Activated naive CD4-positive, alpha-beta T cell treated with anti-CD3 and anti-CD28 coated beads, Interleukin-2, amount 50 U/mL, for 24 hours (primary cell): Measurements from ENCODE around the gene RPS26.
"Not testable (repeated sequence)": the region's sequence is repeated elsewhere in the genome, so short reads cannot be mapped to it uniquely, and the experiment has no call there.

ENCODE experiments used
- H3K27ac Mint-ChIP-seq: one replicate; pipeline ENCODE4 v1.8.0; 2021; ENCODE audit warnings: mild to moderate bottlenecking, mixed read lengths
- H3K27me3 Mint-ChIP-seq: one replicate; pipeline ENCODE4 v1.8.0; 2021; ENCODE audit warnings: mixed read lengths
- H3K36me3 Mint-ChIP-seq: one replicate; pipeline ENCODE4 v1.8.0; 2021; ENCODE audit warnings: mixed read lengths
- H3K4me1 Mint-ChIP-seq: one replicate; pipeline ENCODE4 v1.8.0; 2021; ENCODE audit warnings: mixed read lengths
- H3K4me3 Mint-ChIP-seq: one replicate; pipeline ENCODE4 v1.8.0; 2021; ENCODE audit warnings: mild to moderate bottlenecking, mixed read lengths
- H3K9me3 Mint-ChIP-seq: one replicate; pipeline ENCODE4 v1.8.0; 2021; ENCODE audit warnings: mixed read lengths

Gene RPS26

DNA sequence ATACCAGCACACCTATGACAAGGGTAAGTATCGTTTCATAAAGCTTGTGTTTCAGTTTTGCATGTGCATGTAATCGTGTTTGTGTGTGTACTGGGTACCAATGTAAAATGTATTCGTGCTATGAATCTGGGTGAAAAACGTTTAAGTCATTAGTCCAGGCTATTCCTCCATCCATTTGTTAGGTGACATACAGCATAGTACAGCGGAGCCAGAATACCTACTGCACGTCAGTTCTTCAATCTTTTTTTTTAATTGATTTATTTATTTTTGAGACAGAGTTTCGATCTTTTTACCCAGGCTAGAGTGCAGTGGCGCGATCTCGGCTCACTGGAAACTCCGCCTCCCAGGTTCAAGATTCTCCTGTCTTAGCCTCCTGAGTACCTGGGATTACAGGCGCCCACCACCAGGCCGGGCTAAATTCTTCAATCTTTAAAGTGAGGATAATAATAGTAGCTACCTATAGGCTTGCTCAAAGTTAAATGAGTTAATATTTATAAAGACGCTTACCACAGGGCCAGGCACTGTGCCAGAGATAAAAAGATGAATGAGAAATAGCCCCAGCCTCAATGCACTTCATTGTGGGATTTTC, 661 bp upstream of the RPS26 start:
- peaks cover 19% of the 10 kb centered on the region for H3K36me3 Mint-ChIP-seq
- peak overlapping the region; percentile 100 for H3K4me3 Mint-ChIP-seq
- H3K4me1 Mint-ChIP-seq = peaks cover 41% of the 10 kb centered on the region
- no peaks in the 10 kb centered on the region for H3K27me3 Mint-ChIP-seq
- H3K27ac Mint-ChIP-seq = peak overlapping the region; percentile 99
- H3K9me3 Mint-ChIP-seq = no peaks in the 10 kb centered on the region

DNA sequence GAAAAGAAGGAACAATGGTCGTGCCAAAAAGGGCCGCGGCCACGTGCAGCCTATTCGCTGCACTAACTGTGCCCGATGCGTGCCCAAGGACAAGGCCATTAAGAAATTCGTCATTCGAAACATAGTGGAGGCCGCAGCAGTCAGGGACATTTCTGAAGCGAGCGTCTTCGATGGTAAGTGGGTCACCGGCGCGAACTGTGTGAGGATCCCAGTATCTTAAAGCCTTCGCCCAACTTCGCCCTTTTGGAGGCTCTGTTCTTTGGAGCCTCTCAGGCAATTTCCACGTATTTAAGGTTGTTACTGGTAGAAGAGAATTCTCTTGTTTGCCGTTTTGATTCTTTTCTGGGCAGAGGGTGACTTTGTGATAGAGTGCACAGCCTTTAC, 704 bp downstream of the RPS26 start:
- peaks cover 19% of the 10 kb centered on the region for H3K36me3 Mint-ChIP-seq
- peak overlapping the region; percentile 99 for H3K27ac Mint-ChIP-seq
- H3K27me3 Mint-ChIP-seq, H3K9me3 Mint-ChIP-seq: not testable (repeated sequence)
- H3K4me3 Mint-ChIP-seq = peak overlapping the region; percentile 100
- H3K4me1 Mint-ChIP-seq = peaks cover 54% of the 10 kb centered on the region

DNA sequence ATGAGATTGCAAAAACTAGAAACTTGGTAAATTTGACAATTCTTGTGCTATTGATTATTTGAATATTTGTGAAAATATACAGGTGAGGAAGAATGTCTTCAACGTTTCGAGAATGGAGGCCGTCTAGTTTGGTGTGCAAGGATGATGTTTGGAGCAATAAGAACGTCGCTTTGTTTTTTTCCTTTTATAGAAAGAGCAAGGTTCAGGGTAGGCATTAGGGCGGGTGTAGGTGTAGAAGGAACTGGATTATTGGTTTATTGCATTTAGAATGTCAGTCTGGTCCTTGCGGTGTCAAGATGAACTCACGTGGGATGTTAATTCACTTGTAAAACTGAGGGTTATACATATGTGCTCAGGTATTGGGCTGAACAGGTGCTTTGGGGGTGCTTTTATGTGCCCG, 1.1 kb downstream of the RPS26 start:
- peaks cover 19% of the 10 kb centered on the region for H3K36me3 Mint-ChIP-seq

DNA sequence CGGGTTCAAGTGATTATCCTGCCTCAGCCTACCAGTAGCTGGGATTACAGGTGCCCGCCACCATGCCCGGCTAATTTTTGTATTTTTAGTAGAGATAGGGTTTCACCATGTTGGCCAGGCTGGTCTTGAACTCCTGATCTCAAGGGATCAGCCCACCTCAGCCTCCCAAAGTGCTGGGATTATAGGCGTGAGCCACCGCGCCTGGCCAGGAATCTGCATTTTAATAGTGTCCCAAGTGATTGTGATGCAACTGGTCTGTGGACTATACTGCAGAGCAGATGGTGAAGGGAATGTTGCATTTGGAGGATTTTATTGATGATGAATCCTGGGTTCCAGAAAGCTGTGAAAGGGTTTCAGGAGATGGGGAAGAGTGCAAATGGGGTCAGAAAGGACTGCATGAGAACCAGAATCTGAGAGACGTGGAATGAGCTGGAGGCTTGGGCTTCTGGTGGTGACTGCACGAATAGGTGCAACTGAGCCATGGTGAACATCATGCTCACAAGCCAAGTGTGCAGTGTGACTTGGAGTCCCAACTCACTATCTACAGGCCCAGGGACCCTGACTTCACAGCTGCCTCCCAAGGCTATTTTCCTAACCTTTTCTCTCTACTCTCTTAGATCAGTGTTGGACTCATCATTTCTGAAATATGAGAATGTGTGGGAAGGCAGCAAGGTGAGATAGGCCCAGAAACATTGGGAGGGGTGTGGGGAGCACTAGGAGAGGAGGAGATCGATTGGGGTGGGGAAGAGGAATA, 4.5 kb downstream of the RPS26 start:
- Mint-ChIP-seq H3K4me3 (no peak overlapping the region), H3K9me3 (no peaks in the 10 kb centered on the region), H3K4me1 (peaks cover 44% of the 10 kb centered on the region), H3K27ac (peak overlapping the region; percentile 61), H3K27me3 (no peaks in the 10 kb centered on the region), H3K36me3 (peaks cover 19% of the 10 kb centered on the region)

More for the DNA sequence above, 1.1 kb downstream of the RPS26 start:
- Mint-ChIP-seq H3K4me3 (peak overlapping the region; percentile 100), H3K27me3 (no peaks in the 10 kb centered on the region), H3K27ac (peak overlapping the region; percentile 99), H3K9me3 (no peaks in the 10 kb centered on the region), H3K4me1 (peaks cover 54% of the 10 kb centered on the region)

DNA sequence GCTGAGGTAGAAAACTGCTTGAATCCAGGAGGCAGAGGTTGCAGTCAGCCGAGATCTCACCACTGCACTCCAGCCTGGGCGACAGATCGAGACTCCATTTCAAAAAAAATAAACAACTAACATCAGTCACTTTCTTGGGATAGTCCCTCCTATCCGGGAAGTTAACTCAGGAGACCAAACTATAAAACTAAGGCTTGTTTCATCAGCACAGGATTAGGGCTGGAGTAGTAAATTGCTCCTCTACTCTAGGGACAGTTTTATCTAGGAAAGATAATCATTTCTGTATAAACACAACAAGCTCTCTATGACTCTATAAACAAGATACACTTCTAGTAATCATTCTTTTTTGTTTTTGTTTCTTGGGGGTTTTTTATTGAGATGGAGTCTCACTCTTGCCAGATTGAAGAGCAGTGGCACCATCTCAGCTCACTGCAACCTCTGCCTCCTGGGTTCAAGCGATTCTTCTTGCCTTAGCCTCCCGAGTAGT, 11.7 kb downstream of the RPS26 start:
- Mint-ChIP-seq H3K36me3 (peaks cover 2% of the 10 kb centered on the region), H3K4me1 (peaks cover 6% of the 10 kb centered on the region), H3K9me3 (no peaks in the 10 kb centered on the region), H3K4me3 (no peak overlapping the region), H3K27me3 (no peaks in the 10 kb centered on the region), H3K27ac (no peak overlapping the region)

DNA sequence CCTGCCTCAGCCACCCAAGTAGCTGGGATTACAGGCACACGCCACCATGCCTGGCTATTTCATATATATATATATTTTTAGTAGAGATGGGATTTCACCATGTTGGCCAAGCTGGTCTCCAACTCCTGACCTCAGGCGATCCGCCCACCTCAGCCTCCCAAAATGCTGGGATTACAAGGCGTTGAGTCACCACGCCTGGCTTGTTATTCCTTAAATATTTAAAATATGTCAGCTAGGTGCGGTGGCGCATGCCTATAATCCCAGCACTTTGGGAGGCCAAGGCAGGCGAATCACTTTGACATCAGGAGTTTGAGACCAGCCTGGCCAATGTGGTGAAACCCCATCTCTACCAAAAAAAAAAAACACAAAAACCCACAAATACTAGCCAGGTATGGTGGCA, 18.2 kb downstream of the RPS26 start:
- not testable (repeated sequence) for H3K27ac Mint-ChIP-seq, H3K36me3 Mint-ChIP-seq, H3K4me3 Mint-ChIP-seq, H3K27me3 Mint-ChIP-seq, H3K9me3 Mint-ChIP-seq, H3K4me1 Mint-ChIP-seq

DNA sequence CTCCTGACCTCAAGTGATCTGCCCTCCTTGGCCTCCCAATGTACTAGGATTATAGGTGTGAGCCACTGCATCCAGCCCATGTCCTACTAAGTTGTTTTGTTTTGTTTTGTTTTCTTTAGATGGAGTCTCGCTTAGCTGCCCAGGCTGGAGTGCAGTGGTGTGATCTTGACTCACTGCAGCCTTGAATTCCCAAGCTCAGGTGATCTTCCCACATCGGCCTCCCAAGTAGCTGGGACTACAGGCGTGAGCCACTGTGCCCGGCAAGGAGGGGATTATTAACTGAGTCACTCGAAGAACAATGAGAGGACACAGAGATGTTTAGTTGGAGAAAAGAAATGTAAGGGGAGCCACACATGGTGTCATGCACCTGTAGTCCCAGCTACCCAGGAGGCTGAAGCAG, 20.3 kb downstream of the RPS26 start:
- no peak overlapping the region for H3K4me3 Mint-ChIP-seq
- H3K9me3 Mint-ChIP-seq = no peaks in the 10 kb centered on the region
- no peaks in the 10 kb centered on the region for H3K27me3 Mint-ChIP-seq
- H3K4me1 Mint-ChIP-seq = no peaks in the 10 kb centered on the region
- no peak overlapping the region for H3K27ac Mint-ChIP-seq
- peaks cover 2% of the 10 kb centered on the region for H3K36me3 Mint-ChIP-seq

DNA sequence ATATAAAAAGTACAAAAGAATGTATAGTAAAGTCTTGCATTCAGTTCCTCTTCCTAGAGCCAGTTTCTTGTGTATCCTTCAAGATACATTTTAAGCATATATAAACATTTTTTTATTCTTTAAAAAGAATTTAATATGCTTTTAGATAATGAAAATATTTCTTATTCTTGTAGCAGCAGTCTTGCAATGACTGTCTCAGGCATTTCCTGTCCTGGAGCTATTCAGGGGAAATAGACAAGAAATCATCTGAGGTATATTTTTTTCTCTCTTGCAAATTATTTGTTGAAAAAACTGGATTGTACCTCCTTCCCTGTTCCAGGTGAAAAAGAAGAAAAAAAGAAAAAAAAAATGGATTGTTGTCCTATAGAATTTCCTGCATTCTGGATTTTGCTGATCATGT, 21.3 kb downstream of the RPS26 start:
- Mint-ChIP-seq H3K27me3 (no peaks in the 10 kb centered on the region), H3K4me3 (no peak overlapping the region), H3K27ac (no peak overlapping the region), H3K4me1 (no peaks in the 10 kb centered on the region), H3K9me3 (no peaks in the 10 kb centered on the region), H3K36me3 (peaks cover 2% of the 10 kb centered on the region)

DNA sequence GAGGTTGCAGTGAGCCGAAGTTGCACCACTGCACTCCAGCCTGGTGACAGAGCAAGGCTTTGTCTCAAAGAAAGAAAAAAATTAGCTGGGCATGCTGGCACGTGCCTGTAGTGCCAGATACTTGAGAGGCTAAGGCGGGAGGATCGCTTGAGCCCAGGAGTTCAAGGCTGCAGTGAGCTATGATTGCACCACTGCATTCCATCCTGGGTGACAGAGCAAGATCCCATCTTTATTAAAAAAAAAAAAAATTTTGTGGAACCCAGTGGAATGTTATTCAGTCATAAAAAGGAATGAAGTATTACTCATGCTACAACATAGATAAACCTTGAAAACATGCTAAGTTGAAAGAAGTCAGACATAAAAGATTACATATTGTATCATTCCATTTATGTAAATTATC, 29.9 kb downstream of the RPS26 start:
- H3K4me1 Mint-ChIP-seq = no peaks in the 10 kb centered on the region
- H3K27ac Mint-ChIP-seq = no peak overlapping the region
- no peaks in the 10 kb centered on the region for H3K9me3 Mint-ChIP-seq
- no peaks in the 10 kb centered on the region for H3K36me3 Mint-ChIP-seq
- no peaks in the 10 kb centered on the region for H3K27me3 Mint-ChIP-seq
- no peak overlapping the region for H3K4me3 Mint-ChIP-seq

DNA sequence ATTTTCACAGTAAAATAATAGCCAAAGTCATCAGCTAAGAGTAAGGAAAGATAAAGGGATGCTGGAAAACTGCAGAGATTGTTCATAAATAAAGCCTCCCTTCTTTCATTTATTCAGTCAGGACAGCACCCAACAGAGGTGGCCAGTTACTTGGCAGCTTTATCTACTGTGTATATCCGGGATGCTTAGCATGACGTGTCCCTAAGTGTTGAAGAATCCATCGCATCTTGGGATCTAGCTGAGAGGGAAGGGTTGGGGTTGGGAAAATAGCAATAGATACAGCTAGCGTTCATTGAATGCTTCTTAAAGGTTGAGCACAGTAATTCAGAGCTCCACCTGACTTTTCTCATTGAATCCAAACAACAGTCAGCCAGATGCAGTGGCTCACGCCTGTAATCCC, 32.7 kb downstream of the RPS26 start:
- no peaks in the 10 kb centered on the region for H3K36me3 Mint-ChIP-seq
- H3K27ac Mint-ChIP-seq = no peak overlapping the region
- no peaks in the 10 kb centered on the region for H3K9me3 Mint-ChIP-seq
- no peaks in the 10 kb centered on the region for H3K4me1 Mint-ChIP-seq
- H3K4me3 Mint-ChIP-seq = no peak overlapping the region
- no peaks in the 10 kb centered on the region for H3K27me3 Mint-ChIP-seq

DNA sequence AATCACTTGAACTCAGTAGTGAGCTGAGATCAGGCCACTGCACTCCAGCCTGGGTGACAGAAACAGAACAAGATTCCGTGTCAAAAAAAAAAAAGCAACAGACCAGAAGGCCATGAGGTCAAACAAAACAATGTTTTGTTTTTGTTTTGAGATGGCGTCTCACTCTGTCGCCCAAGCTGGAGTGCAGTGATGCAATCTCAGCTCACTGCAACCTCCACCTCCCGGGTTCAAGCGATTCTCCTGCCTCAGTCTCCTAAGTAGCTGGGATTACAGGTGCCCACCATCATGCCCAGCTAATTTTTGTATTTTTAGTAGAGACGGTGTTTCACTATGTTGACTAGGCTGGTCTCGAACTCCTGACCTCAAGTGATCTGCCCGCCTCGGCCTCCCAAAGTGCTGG, 36.2 kb downstream of the RPS26 start:
- H3K27me3 Mint-ChIP-seq, H3K36me3 Mint-ChIP-seq, H3K9me3 Mint-ChIP-seq, H3K4me3 Mint-ChIP-seq, H3K4me1 Mint-ChIP-seq, H3K27ac Mint-ChIP-seq: not testable (repeated sequence)

DNA sequence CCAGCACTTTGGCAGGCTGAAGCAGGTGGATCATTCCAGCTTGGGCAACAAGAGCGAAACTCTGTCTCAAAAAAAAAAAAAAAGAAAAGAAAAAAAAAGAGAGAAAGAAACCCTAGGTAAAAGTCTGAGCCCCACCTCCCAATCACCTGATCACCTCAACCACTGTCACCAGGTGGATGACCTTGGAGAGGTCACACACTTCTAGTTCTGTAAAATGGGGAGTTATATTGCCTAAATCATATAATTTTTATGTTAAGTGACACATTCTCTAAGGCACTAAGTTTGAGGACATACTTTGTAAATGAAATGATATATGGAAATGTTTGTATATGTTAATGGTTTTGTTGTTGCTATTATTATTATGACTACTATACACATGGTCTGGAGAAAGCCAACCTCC, 36.7 kb downstream of the RPS26 start:
- no peaks in the 10 kb centered on the region for H3K27me3 Mint-ChIP-seq
- no peak overlapping the region for H3K27ac Mint-ChIP-seq
- H3K9me3 Mint-ChIP-seq = no peaks in the 10 kb centered on the region
- peaks cover 6% of the 10 kb centered on the region for H3K4me1 Mint-ChIP-seq
- H3K4me3 Mint-ChIP-seq = peak overlapping the region; percentile 83
- no peaks in the 10 kb centered on the region for H3K36me3 Mint-ChIP-seq

DNA sequence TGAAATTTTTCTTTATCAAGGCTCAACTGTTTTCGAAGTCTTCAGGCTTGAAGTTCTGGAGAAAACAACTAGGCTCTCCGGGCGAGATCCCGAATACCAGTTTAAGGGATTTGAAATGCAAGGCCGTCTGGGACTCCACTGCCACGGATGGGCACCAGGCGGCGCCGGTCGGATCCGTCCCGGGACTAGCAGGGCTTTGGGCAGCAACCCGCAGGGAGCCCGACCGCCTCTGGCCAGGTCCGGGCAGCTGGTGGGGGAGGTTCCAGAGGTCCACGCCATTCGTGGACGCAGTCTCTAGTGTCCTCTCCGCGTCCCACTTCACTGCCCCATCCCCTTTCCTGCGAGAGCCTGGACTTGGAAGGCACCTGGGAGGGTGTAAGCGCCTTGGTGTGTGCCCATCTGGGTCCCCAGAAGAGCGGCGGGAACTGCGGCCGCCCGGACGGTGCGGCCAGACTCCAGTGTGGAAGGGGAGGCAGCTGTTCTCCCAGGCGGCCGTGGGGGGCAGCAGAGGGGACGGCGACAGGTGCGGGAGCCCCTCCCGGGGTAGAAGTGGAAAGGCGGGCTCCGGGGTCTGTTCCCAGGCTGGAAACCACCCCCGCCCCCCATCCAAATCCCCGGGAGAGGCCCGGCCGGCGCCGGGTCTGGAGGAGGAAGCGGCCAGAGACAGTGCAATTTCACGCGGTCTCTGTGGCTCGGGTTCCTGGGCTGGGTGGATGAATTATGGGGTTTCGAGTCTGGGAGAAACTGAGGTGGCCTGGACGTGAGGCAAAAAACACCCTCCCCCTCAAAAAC, 37.4 kb downstream of the RPS26 start:
- no peaks in the 10 kb centered on the region for H3K9me3 Mint-ChIP-seq
- H3K4me3 Mint-ChIP-seq = peak overlapping the region; percentile 83
- H3K27ac Mint-ChIP-seq = no peak overlapping the region
- no peaks in the 10 kb centered on the region for H3K27me3 Mint-ChIP-seq
- H3K4me1 Mint-ChIP-seq = peaks cover 6% of the 10 kb centered on the region
- H3K36me3 Mint-ChIP-seq = no peaks in the 10 kb centered on the region

DNA sequence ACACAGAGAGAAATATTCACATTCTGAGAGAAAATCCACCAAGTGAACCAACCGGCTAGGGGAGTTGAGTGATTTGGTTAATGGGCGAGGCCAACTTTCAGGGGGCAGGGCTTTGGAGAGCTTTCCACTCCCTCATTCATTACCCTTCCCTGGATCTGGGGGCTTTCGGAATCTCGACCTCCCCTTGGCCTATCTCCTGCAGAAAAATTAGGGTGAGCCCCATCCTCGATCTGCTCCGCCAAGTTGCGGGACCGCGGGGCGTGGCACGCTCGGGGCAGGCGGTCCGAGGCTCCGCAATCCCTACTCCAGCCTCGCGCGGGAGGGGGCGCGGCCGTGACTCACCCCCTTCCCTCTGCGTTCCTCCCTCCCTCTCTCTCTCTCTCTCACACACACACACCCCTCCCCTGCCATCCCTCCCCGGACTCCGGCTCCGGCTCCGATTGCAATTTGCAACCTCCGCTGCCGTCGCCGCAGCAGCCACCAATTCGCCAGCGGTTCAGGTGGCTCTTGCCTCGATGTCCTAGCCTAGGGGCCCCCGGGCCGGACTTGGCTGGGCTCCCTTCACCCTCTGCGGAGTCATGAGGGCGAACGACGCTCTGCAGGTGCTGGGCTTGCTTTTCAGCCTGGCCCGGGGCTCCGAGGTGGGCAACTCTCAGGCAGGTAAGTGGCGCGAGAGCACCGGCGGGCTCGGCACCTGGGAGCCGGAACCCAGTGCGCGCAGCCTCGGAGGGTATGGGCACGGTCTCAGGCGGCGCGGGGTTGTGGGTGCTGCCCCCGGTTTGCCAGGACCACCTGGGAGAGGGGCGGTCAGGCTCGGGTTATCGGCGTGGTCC, 38.2 kb downstream of the RPS26 start, which contains the start of gene ERBB3:
Gene ERBB3, plus strand, starts transcription at position 443 of the 833 bp plus-strand sequence. Its CDS starts 136 bp downstream, at position 579.
- H3K27me3 Mint-ChIP-seq = no peaks in the 10 kb centered on the region
- H3K27ac Mint-ChIP-seq = no peak within 1 kb of the TSS
- H3K9me3 Mint-ChIP-seq = no peaks in the 10 kb centered on the region
- H3K36me3 Mint-ChIP-seq = no peaks in the 10 kb centered on the region
- H3K4me1 Mint-ChIP-seq = peaks cover 6% of the 10 kb centered on the region
- peak within 1 kb of the TSS; percentile 83 for H3K4me3 Mint-ChIP-seq

DNA sequence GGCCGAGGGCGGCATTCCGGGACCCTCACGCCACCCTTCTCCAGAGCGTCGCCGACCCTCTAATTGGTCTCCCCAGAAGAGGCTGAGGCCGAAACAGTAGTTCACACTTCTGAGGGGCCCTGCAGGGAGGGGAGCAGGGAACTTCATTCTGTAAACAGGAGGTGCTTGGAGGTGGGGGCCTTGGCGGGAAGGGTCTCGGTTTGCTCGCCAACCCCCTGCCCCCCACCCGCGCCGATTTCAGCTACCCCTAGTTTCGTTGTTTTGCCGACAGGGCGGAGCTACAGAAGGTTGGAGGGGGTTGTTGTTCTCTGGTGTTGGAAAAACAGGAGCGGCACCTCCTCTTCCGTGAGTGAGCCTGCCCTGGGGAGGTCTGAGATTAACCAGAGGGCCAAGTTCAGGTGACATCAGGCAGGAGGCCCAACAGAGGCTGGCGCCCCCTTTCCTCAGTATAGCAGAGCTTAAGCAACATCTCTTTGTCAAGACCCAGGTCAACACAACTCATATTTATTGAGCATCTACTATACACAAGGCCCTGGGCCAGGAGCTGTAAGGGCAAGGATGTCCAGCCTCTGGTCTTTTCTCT, 38.9 kb downstream of the RPS26 start:
- Mint-ChIP-seq H3K27me3 (no peaks in the 10 kb centered on the region), H3K4me1 (peaks cover 6% of the 10 kb centered on the region), H3K36me3 (no peaks in the 10 kb centered on the region), H3K27ac (no peak overlapping the region), H3K4me3 (peak overlapping the region; percentile 83), H3K9me3 (no peaks in the 10 kb centered on the region)
